BLaER1 treated with 17β-estradiol and CSF1 and Interleukin-3, amounts not matched to agents 10 nM and 100 nM (cell line): Measurements from ENCODE around the gene EQTN.

Experiments
- H3K27ac ChIP-seq, 11 experiments: shearing (Covaris generic); formaldehyde crosslinking; 2 replicates each; pipeline ENCODE4 v1.8.1; 2022
- H3K27me3 ChIP-seq, 11 experiments: shearing (Covaris generic); formaldehyde crosslinking; 2 replicates each; pipeline ENCODE4 v1.8.1; 2022
- H3K36me3 ChIP-seq, 11 experiments: shearing (Covaris generic); formaldehyde crosslinking; 2 replicates each; pipeline ENCODE4 v1.8.1; 2022
- H3K4me1 ChIP-seq, 10 experiments: shearing (Covaris generic); formaldehyde crosslinking; 2 replicates each; pipeline ENCODE4 v1.8.1; 2022
- H3K4me2 ChIP-seq, 11 experiments: shearing (Covaris generic); formaldehyde crosslinking; 2 replicates each; pipeline ENCODE4 v1.8.1; 2022
- H3K4me3 ChIP-seq, 10 experiments: shearing (Covaris generic); formaldehyde crosslinking; 2 replicates each; pipeline ENCODE4 v1.8.1; 2022
- H3K9ac ChIP-seq, 11 experiments: shearing (Covaris generic); formaldehyde crosslinking; 2 replicates each; pipeline ENCODE4 v1.8.1; 2022
- H3K9me3 ChIP-seq, 11 experiments: shearing (Covaris generic); formaldehyde crosslinking; replicated peaks in 1 of 11; 2 replicates each; pipeline ENCODE4 v1.8.1; 2022
- H4K20me1 ChIP-seq, 11 experiments: shearing (Covaris generic); formaldehyde crosslinking; 2 replicates each; pipeline ENCODE4 v1.8.1; 2022
- Cebpa-rat ChIP-seq, 11 experiments: shearing (Covaris generic); IDR thresholded peaks; 2 replicates each; pipeline ENCODE4 v1.8.1; 2022

EQTN gene

DNA sequence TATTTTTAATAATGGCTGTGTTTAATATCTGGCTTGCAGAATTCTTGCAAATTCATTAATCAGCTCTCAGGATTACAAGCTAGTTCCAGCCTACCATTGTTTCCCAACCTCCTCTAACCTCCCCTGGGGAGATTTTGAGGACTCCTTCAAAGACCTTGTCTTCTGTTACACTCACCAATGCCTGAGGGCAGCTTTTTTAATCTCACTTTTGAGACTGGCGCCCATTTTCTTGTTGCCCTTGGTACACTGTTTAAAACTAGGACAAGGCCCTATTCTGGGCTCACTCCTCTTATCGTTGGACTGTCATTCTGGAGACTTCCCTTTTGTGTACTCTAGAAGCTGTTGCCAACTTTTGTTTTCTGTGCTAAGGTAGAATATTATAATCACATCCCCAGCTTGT lies 13.6 kb upstream of the EQTN start:
- Histone ChIP-seq H4K20me1 (no peaks in the 10 kb centered on the region), H3K9ac (no peak overlapping the region), H3K36me3 (no peaks in the 10 kb centered on the region), H3K9me3 (peaks cover 0 to 9% (median 0%) of the 10 kb centered on the region in 11 experiments; a peak in 5 of 22 replicates), H3K4me2 (no peak overlapping the region), H3K27ac (no peak overlapping the region), H3K27me3 (no peaks in the 10 kb centered on the region), H3K4me1 (0 out of 20 replicates have a peak, but pooled peaks cover 0 to 6% (median 0%) of the 10 kb centered on the region in 10 experiments), H3K4me3 (no peak overlapping the region)
- no peak for TF ChIP-seq Cebpa-rat (IDR thresholded peaks at IDR 0.05)

- Histone ChIP-seq H4K20me1 (no peaks in the 10 kb centered on the region), H3K36me3 (no peaks in the 10 kb centered on the region), H3K4me3 (no peak overlapping the region), H3K4me2 (no peak overlapping the region), H3K9me3 (peaks cover 0 to 11% (median 0%) of the 10 kb centered on the region in 11 experiments; a peak in 5 of 22 replicates), H3K9ac (no peak overlapping the region), H3K4me1 (no peaks in the 10 kb centered on the region), H3K27me3 (no peaks in the 10 kb centered on the region), H3K27ac (no peak overlapping the region)
- TF ChIP-seq Cebpa-rat (IDR thresholded peaks at IDR 0.05), result no peak
These were observed 11.9 kb upstream of the EQTN start for GRCh38 chr9:27308691-27309390.

DNA sequence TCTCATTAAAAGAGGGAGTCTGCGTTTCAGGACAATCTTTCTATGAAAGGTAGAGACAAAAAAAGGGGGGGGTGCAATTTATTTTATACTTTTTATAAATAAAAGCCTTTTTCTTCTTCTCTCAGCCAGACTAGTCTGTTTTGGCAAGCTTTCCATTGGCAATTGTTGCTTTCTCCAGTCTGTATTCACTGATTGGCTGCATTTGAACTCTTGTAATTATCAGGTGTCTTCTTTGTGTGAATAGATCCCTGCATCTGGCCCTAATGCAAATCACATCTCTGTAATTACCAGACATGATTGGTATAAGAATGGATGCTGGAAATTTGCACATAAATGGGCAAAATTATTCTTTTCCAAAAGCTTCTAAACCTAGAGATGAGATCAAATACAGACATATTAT lies 7.6 kb upstream of the EQTN start:
- Histone ChIP-seq H3K27me3 (no peaks in the 10 kb centered on the region), H3K4me3 (no peak overlapping the region), H3K9ac (no peak overlapping the region), H3K36me3 (no peaks in the 10 kb centered on the region), H3K4me1 (no peaks in the 10 kb centered on the region), H3K27ac (no peak overlapping the region), H3K9me3 (peaks cover 0 to 11% (median 0%) of the 10 kb centered on the region in 11 experiments; a peak in 5 of 22 replicates), H4K20me1 (no peaks in the 10 kb centered on the region), H3K4me2 (no peak overlapping the region)
- no peak for TF ChIP-seq Cebpa-rat (IDR thresholded peaks at IDR 0.05)

- Histone ChIP-seq H3K4me3 (no peak overlapping the region), H3K9me3 (peaks cover 0 to 11% (median 0%) of the 10 kb centered on the region in 11 experiments; a peak in 5 of 22 replicates), H4K20me1 (no peaks in the 10 kb centered on the region), H3K27ac (no peak overlapping the region), H3K4me1 (no peaks in the 10 kb centered on the region), H3K4me2 (no peak overlapping the region), H3K9ac (no peak overlapping the region), H3K36me3 (no peaks in the 10 kb centered on the region), H3K27me3 (no peaks in the 10 kb centered on the region)
- TF ChIP-seq Cebpa-rat (IDR thresholded peaks at IDR 0.05), result no peak
These were observed 6.3 kb upstream of the EQTN start for GRCh38 chr9:27303219-27303618.

- Histone ChIP-seq H3K4me1 (no peaks in the 10 kb centered on the region), H3K9ac (no peak overlapping the region), H3K36me3 (no peaks in the 10 kb centered on the region), H3K4me3 (no peak overlapping the region), H3K27ac (no peak overlapping the region), H3K27me3 (no peaks in the 10 kb centered on the region), H3K9me3 (no peaks in the 10 kb centered on the region), H3K4me2 (no peak overlapping the region), H4K20me1 (no peaks in the 10 kb centered on the region)
- no peak for TF ChIP-seq Cebpa-rat (IDR thresholded peaks at IDR 0.05)
These were observed 3.0 kb downstream of the EQTN start for GRCh38 chr9:27293996-27294395.

- Histone ChIP-seq H3K9me3 (no peaks in the 10 kb centered on the region), H3K27ac (no peak overlapping the region), H3K4me2 (no peak overlapping the region), H3K36me3 (no peaks in the 10 kb centered on the region), H4K20me1 (no peaks in the 10 kb centered on the region), H3K4me1 (no peaks in the 10 kb centered on the region), H3K27me3 (no peaks in the 10 kb centered on the region), H3K9ac (no peak overlapping the region), H3K4me3 (no peak overlapping the region)
- TF ChIP-seq Cebpa-rat (IDR thresholded peaks at IDR 0.05), result no peak
These were observed 4.1 kb downstream of the EQTN start for GRCh38 chr9:27292659-27293405.

DNA sequence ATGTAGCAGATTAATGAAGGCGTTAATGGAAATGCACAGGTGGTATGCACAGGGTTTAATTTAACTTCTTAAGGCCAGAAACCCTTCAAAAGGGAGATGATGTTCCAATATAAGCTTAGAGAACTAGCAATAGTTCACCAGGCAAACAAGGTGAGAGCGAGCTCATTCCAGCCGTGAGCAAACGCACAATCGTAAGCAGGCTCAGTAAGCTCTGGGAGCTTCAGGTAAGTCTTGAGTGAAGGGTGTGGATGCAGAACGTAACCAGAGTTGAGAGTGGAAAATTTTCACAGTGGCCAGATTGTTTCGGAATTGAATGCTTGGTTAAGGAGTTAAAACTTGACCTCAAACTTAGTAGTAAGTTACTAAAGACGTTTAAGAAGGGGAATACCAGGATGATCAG lies 5.7 kb downstream of the EQTN start:
- Histone ChIP-seq H3K36me3 (no peaks in the 10 kb centered on the region), H3K9ac (no peak overlapping the region)

GRCh38 chr9:27282269-27282668 lies 14.7 kb downstream of the EQTN start:
- no peaks in the 10 kb centered on the region for H3K27me3 ChIP-seq
- H3K4me3 ChIP-seq, result no peak overlapping the region
- H4K20me1 ChIP-seq, result no peaks in the 10 kb centered on the region
- no peak for TF ChIP-seq Cebpa-rat (IDR thresholded peaks at IDR 0.05)
- H3K36me3 ChIP-seq, result no peaks in the 10 kb centered on the region
- H3K4me1 ChIP-seq, result peaks cover 0 to 21% (median 2%) of the 10 kb centered on the region in 10 experiments; a peak in 8 of 20 replicates
- no peaks in the 10 kb centered on the region for H3K9me3 ChIP-seq
- H3K9ac ChIP-seq, result no peak overlapping the region
- peak overlapping the region in 1 of 11 experiments; percentile 60; a peak in 1 of 22 replicates for H3K4me2 ChIP-seq
- no peak overlapping the region; a peak in 1 of 22 replicates for H3K27ac ChIP-seq

More for the DNA sequence above, 5.7 kb downstream of the EQTN start:
- Histone ChIP-seq H3K4me2 (no peak overlapping the region), H3K9me3 (no peaks in the 10 kb centered on the region), H3K27me3 (no peaks in the 10 kb centered on the region), H3K4me3 (no peak overlapping the region), H3K27ac (no peak overlapping the region), H4K20me1 (no peaks in the 10 kb centered on the region), H3K4me1 (no peaks in the 10 kb centered on the region)
- no peak for TF ChIP-seq Cebpa-rat (IDR thresholded peaks at IDR 0.05)

GRCh38 chr9:27280860-27281259 lies 16.1 kb downstream of the EQTN start:
- Histone ChIP-seq H3K27ac (peak overlapping the region in 3 of 11 experiments; percentile 48 to 65 (median 50); a peak in 6 of 22 replicates), H3K9me3 (no peaks in the 10 kb centered on the region), H3K4me3 (no peak overlapping the region), H3K36me3 (no peaks in the 10 kb centered on the region), H3K27me3 (no peaks in the 10 kb centered on the region), H3K9ac (no peak overlapping the region; a peak in 1 of 22 replicates), H4K20me1 (no peaks in the 10 kb centered on the region), H3K4me1 (peaks cover 0 to 21% (median 2%) of the 10 kb centered on the region in 10 experiments; a peak in 8 of 20 replicates), H3K4me2 (peak overlapping the region in 4 of 11 experiments; percentile 37 to 63 (median 57); a peak in 8 of 22 replicates)
- no peak for TF ChIP-seq Cebpa-rat (IDR thresholded peaks at IDR 0.05)
